Measurements from ENCODE around the gene SLC47A2.

SLC47A2 gene

DNA sequence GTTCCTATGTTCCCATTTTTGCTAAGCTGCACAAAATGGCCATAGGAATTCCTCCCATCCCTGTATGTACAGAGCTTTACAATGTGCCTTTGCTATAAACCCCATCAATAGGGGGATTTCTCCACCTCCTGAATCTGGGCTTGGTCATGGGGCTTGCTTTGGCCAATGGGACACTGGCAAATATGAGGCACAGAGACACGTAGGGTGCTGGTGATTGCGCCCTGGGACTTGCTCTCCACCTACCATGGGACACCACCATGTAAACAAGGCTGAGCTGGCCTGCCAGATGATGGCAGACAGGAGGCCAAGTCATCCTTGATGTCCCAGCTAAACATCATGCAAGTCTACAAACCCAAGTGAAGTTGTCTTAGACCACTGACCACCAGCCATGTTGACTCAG, 47.0 kb upstream of the SLC47A2 start:
- Histone ChIP-seq H3K4me2 (ENCODE audit: insufficient read depth, low read length, poor library complexity, severe bottlenecking) (no peak overlapping the region), H3K27ac (replicated peaks; ENCODE audit: low read length) (no peak overlapping the region), H3K4ac (ENCODE audit: low read length) (no peak overlapping the region), H3K4me3 (ENCODE audit: low read length in 2 of 2) (no peak overlapping the region), H3K18ac (ENCODE audit: low read length) (no peak overlapping the region), H3K14ac (ENCODE audit: low read length) (no peak overlapping the region), H2BK15ac (ENCODE audit: low read length) (no peak overlapping the region), H3K23ac (ENCODE audit: low read depth, low read length, poor library complexity) (no peak overlapping the region), H3K36me3 (replicated peaks in 1 of 2; ENCODE audit: control insufficient read depth in 2 of 2, insufficient read depth in 2 of 2, low read length in 2 of 2) (no peaks in the 10 kb centered on the region), H2BK5ac (ENCODE audit: low read length) (no peak overlapping the region), H4K91ac (ENCODE audit: low read depth, low read length, poor library complexity) (no peak overlapping the region), H3K4me1 (ENCODE audit: control insufficient read depth in 2 of 2, insufficient read depth in 1 of 2, low read depth in 1 of 2, low read length in 2 of 2) (no peaks in the 10 kb centered on the region), H2AK5ac (ENCODE audit: low read depth, low read length) (no peak overlapping the region), H2AFZ (ENCODE audit: low read length) (no peak overlapping the region), H2BK12ac (ENCODE audit: low read length) (no peak overlapping the region), H3K79me1 (ENCODE audit: low read depth, low read length) (no peaks in the 10 kb centered on the region), H4K8ac (ENCODE audit: low read depth, low read length) (no peak overlapping the region), H3K27me3 (ENCODE audit: control insufficient read depth in 3 of 3, insufficient read depth in 3 of 3, low read depth in 1 of 3, low read length in 3 of 3) (peaks cover 0 to 15% (median 0%) of the 10 kb centered on the region in 3 experiments), H3K9me3 (replicated peaks in 1 of 2; ENCODE audit: control insufficient read depth in 2 of 2, insufficient read depth in 1 of 2, low read depth in 1 of 2, low read length in 2 of 2) (peaks cover 0 to 3% of the 10 kb centered on the region in 2 donors), H2BK120ac (ENCODE audit: low read depth, low read length) (no peak overlapping the region), H3K9ac (ENCODE audit: low read depth, low read length, poor library complexity) (no peak overlapping the region)
- DNase-seq (ENCODE audit: low spot score): no peak
- WGBS, 2 donors (ENCODE audit: extremely low coverage in 2 of 2, insufficient read length in 2 of 2, insufficient replicate concordance in 1 of 2): no CpG with 5 or more reads among the region's 2 CpGs

DNA sequence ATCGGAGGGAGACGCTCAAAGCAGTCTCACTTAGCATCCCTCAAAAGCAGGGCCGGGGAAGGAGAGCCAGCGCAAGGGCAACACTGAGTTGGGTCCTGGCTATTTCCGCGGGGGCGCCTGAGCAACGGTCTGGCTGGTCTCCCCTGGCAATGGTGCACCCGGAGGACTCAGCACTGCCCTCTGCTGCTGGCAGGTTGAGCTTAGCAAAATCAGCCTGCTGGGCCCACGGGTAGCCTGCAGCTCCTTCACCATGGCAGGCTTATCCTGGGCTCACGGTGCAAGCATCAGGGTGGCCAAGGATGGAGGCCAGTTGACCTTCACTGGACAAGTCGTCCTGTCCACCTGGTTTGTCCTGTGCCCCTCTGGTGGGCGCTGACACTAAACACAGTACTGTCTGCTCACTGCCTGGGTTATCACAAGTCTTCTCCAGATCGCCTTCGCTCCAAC, 46.2 kb upstream of the SLC47A2 start:
- H2AFZ ChIP-seq (ENCODE audit: low read length): peak overlapping the region; percentile 81
- peak overlapping the region; percentile 68 for H4K8ac ChIP-seq (ENCODE audit: low read depth, low read length)
- H2BK15ac ChIP-seq (ENCODE audit: low read length): no peak overlapping the region
- DNase-seq (ENCODE audit: low spot score): peak; percentile 52
- H3K9ac ChIP-seq (ENCODE audit: low read depth, low read length, poor library complexity): no peak overlapping the region
- H3K4me2 ChIP-seq (ENCODE audit: insufficient read depth, low read length, poor library complexity, severe bottlenecking): no peak overlapping the region
- H2BK120ac ChIP-seq (ENCODE audit: low read depth, low read length): no peak overlapping the region
- WGBS, 2 donors (ENCODE audit: extremely low coverage in 2 of 2, insufficient read length in 2 of 2, insufficient replicate concordance in 1 of 2): no CpG with 5 or more reads among the region's 15 CpGs
- H3K18ac ChIP-seq (ENCODE audit: low read length): peak overlapping the region; percentile 52
- peaks cover 0 to 3% of the 10 kb centered on the region in 2 donors for H3K9me3 ChIP-seq (replicated peaks in 1 of 2; ENCODE audit: control insufficient read depth in 2 of 2, insufficient read depth in 1 of 2, low read depth in 1 of 2, low read length in 2 of 2)
- peak overlapping the region; percentile 1 for H3K23ac ChIP-seq (ENCODE audit: low read depth, low read length, poor library complexity)
- no peak overlapping the region for H3K14ac ChIP-seq (ENCODE audit: low read length)
- H3K36me3 ChIP-seq (replicated peaks in 1 of 2; ENCODE audit: control insufficient read depth in 2 of 2, insufficient read depth in 2 of 2, low read length in 2 of 2): no peaks in the 10 kb centered on the region
- no peaks in the 10 kb centered on the region for H3K4me1 ChIP-seq (ENCODE audit: control insufficient read depth in 2 of 2, insufficient read depth in 1 of 2, low read depth in 1 of 2, low read length in 2 of 2)
- H4K91ac ChIP-seq (ENCODE audit: low read depth, low read length, poor library complexity): no peak overlapping the region
- no peaks in the 10 kb centered on the region for H3K79me1 ChIP-seq (ENCODE audit: low read depth, low read length)
- no peak overlapping the region for H2BK12ac ChIP-seq (ENCODE audit: low read length)
- H3K4ac ChIP-seq (ENCODE audit: low read length): no peak overlapping the region
- no peak overlapping the region for H2BK5ac ChIP-seq (ENCODE audit: low read length)
- no peak overlapping the region for H3K27ac ChIP-seq (replicated peaks; ENCODE audit: low read length)
- H3K27me3 ChIP-seq (ENCODE audit: control insufficient read depth in 3 of 3, insufficient read depth in 3 of 3, low read depth in 1 of 3, low read length in 3 of 3): peaks cover 0 to 15% (median 0%) of the 10 kb centered on the region in 3 experiments
- no peak overlapping the region for H2AK5ac ChIP-seq (ENCODE audit: low read depth, low read length)
- no peak overlapping the region for H3K4me3 ChIP-seq (ENCODE audit: low read length in 2 of 2)

DNA sequence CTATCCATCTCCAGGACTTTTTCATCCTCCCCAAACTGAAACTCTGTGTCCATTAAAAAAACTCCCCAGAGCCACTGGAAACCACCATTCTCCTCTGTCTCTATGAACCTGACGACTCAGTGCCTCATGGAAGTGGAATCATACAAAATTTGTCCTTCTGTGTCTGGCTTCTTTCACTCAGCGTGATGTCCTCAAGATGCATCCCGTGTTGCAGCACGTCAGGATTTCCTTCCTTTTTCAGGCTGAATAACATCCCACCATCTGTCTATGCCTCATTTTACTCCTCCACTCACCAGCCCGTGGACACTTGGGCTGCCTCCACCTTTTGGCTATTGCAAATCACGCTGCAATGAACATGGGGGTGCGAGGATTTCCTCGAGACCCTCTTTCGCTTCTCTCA, 44.4 kb upstream of the SLC47A2 start:
- Histone ChIP-seq H3K14ac (ENCODE audit: low read length) (no peak overlapping the region), H3K4me3 (ENCODE audit: low read length in 2 of 2) (no peak overlapping the region), H3K4me1 (ENCODE audit: control insufficient read depth in 2 of 2, insufficient read depth in 1 of 2, low read depth in 1 of 2, low read length in 2 of 2) (no peaks in the 10 kb centered on the region), H2BK5ac (ENCODE audit: low read length) (no peak overlapping the region), H2BK12ac (ENCODE audit: low read length) (no peak overlapping the region), H3K4ac (ENCODE audit: low read length) (no peak overlapping the region), H3K36me3 (replicated peaks in 1 of 2; ENCODE audit: control insufficient read depth in 2 of 2, insufficient read depth in 2 of 2, low read length in 2 of 2) (no peaks in the 10 kb centered on the region), H3K4me2 (ENCODE audit: insufficient read depth, low read length, poor library complexity, severe bottlenecking) (no peak overlapping the region), H4K8ac (ENCODE audit: low read depth, low read length) (no peak overlapping the region), H4K91ac (ENCODE audit: low read depth, low read length, poor library complexity) (no peak overlapping the region), H2AK5ac (ENCODE audit: low read depth, low read length) (no peak overlapping the region), H3K18ac (ENCODE audit: low read length) (no peak overlapping the region), H3K9ac (ENCODE audit: low read depth, low read length, poor library complexity) (no peak overlapping the region), H2AFZ (ENCODE audit: low read length) (no peak overlapping the region), H3K23ac (ENCODE audit: low read depth, low read length, poor library complexity) (no peak overlapping the region), H3K27ac (replicated peaks; ENCODE audit: low read length) (no peak overlapping the region), H2BK120ac (ENCODE audit: low read depth, low read length) (no peak overlapping the region), H2BK15ac (ENCODE audit: low read length) (no peak overlapping the region), H3K27me3 (ENCODE audit: control insufficient read depth in 3 of 3, insufficient read depth in 3 of 3, low read depth in 1 of 3, low read length in 3 of 3) (peaks cover 0 to 18% (median 0%) of the 10 kb centered on the region in 3 experiments), H3K79me1 (ENCODE audit: low read depth, low read length) (no peaks in the 10 kb centered on the region), H3K9me3 (replicated peaks in 1 of 2; ENCODE audit: control insufficient read depth in 2 of 2, insufficient read depth in 1 of 2, low read depth in 1 of 2, low read length in 2 of 2) (peaks cover 0 to 3% of the 10 kb centered on the region in 2 donors)
- WGBS, 2 donors (ENCODE audit: extremely low coverage in 2 of 2, insufficient read length in 2 of 2, insufficient replicate concordance in 1 of 2): no CpG with 5 or more reads among the region's 9 CpGs
- no peak for DNase-seq (ENCODE audit: low spot score)

DNA sequence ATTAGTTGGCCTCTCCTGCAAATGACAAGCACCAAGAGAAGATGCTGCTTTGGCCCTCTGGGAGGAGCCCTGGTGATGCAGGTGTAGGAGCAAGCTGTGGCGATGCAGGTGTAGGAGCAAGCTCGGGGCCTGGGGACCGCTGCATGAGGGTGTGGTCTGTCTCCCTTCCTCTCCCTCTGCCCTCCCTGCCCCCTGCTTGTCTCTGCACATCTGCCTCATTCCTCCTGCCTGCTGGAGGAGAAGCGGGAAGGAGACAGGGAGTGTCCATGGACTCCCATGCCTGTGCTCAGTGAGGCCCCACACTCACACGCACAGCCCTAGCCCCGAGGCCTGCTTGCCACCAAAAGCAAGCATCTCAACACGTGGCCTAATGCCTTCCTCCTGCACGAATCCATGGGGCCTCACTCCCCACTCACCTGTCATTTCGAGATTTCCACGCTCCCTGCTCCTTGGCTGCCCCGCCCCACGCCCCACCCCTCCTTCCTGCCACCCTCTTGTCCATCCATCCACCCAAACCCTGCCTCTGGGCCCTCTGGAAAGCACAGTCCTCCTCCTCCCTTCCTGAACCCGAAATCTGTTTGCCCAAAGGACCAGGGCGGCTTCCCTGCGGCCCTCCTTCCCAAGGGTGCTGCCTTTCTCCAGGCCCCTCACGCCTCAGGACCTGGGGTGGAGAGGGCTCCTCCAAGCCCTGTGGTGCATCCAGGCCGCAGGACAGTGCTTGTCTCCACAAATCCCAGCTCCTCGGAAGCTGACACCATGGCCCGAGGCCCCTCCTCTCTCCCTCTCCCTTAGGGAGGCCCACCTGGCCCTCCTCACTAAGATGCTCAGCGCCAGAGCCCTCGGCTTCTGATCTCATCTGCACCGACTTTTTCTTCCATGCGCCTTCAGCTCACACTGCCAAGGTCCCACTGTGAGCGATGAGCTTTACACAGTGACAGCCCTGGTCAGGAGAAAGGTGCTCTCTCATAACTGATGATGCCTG, 43.5 kb upstream of the SLC47A2 start:
- Histone ChIP-seq H3K79me1 (ENCODE audit: low read depth, low read length) (no peaks in the 10 kb centered on the region), H2BK5ac (ENCODE audit: low read length) (no peak overlapping the region), H2AFZ (ENCODE audit: low read length) (peak overlapping the region; percentile 8), H3K27me3 (ENCODE audit: control insufficient read depth in 3 of 3, insufficient read depth in 3 of 3, low read depth in 1 of 3, low read length in 3 of 3) (peaks cover 0 to 27% (median 0%) of the 10 kb centered on the region in 3 experiments), H3K4me2 (ENCODE audit: insufficient read depth, low read length, poor library complexity, severe bottlenecking) (no peak overlapping the region), H3K18ac (ENCODE audit: low read length) (peak overlapping the region; percentile 81), H3K4me1 (ENCODE audit: control insufficient read depth in 2 of 2, insufficient read depth in 1 of 2, low read depth in 1 of 2, low read length in 2 of 2) (no peaks in the 10 kb centered on the region), H3K4ac (ENCODE audit: low read length) (no peak overlapping the region), H3K14ac (ENCODE audit: low read length) (no peak overlapping the region), H2BK120ac (ENCODE audit: low read depth, low read length) (peak overlapping the region; percentile 44), H2BK12ac (ENCODE audit: low read length) (no peak overlapping the region), H3K23ac (ENCODE audit: low read depth, low read length, poor library complexity) (no peak overlapping the region), H3K27ac (replicated peaks; ENCODE audit: low read length) (no peak overlapping the region), H3K9ac (ENCODE audit: low read depth, low read length, poor library complexity) (no peak overlapping the region), H3K36me3 (replicated peaks in 1 of 2; ENCODE audit: control insufficient read depth in 2 of 2, insufficient read depth in 2 of 2, low read length in 2 of 2) (no peaks in the 10 kb centered on the region), H4K8ac (ENCODE audit: low read depth, low read length) (no peak overlapping the region), H3K4me3 (ENCODE audit: low read length in 2 of 2) (no peak overlapping the region), H2BK15ac (ENCODE audit: low read length) (no peak overlapping the region), H4K91ac (ENCODE audit: low read depth, low read length, poor library complexity) (no peak overlapping the region), H2AK5ac (ENCODE audit: low read depth, low read length) (peak overlapping the region; percentile 24), H3K9me3 (replicated peaks in 1 of 2; ENCODE audit: control insufficient read depth in 2 of 2, insufficient read depth in 1 of 2, low read depth in 1 of 2, low read length in 2 of 2) (peaks cover 0 to 3% of the 10 kb centered on the region in 2 donors)
- no peak for DNase-seq (ENCODE audit: low spot score)
- WGBS, 2 donors (ENCODE audit: extremely low coverage in 2 of 2, insufficient read length in 2 of 2, insufficient replicate concordance in 1 of 2): no CpG with 5 or more reads among the region's 24 CpGs

All from neuronal stem cell (in vitro differentiated cells).